ENCODE results near the gene TCIRG1.

Gene TCIRG1

GRCh38 chr11:67996622-67997474 is 42.0 kb upstream of the TCIRG1 start:
- in situ Hi-C loops (cut with MboI; ENCODE audit: low pct_unique_long_range_greater_than_20kb, low sequenced_read_pairs, unreplicated experiment), result no loop called here
- DNase-seq (ENCODE audit: low spot score), result no peak
- no peak for TF ChIP-seq CTCF (IDR thresholded peaks at IDR 0.05; ENCODE audit: extremely low read depth, insufficient read depth, missing control alignments)

- no peak for DNase-seq (ENCODE audit: low spot score)
- TF ChIP-seq CTCF (IDR thresholded peaks at IDR 0.05; ENCODE audit: extremely low read depth, insufficient read depth, missing control alignments), result no peak
- in situ Hi-C loops (cut with MboI; ENCODE audit: low pct_unique_long_range_greater_than_20kb, low sequenced_read_pairs, unreplicated experiment), result no loop called here
These were observed 41.3 kb upstream of the TCIRG1 start for GRCh38 chr11:67997475-67997921.

- TF ChIP-seq CTCF (IDR thresholded peaks at IDR 0.05; ENCODE audit: extremely low read depth, insufficient read depth, missing control alignments), result no peak
- DNase-seq (ENCODE audit: low spot score), result no peak
- in situ Hi-C loops (cut with MboI; ENCODE audit: low pct_unique_long_range_greater_than_20kb, low sequenced_read_pairs, unreplicated experiment), result no loop called here
These were observed 40.4 kb upstream of the TCIRG1 start for GRCh38 chr11:67998150-67999045.

GRCh38 chr11:67999201-67999629 is 39.6 kb upstream of the TCIRG1 start:
- no peak for DNase-seq (ENCODE audit: low spot score)
- in situ Hi-C loops (cut with MboI; ENCODE audit: low pct_unique_long_range_greater_than_20kb, low sequenced_read_pairs, unreplicated experiment), result no loop called here
- no peak for TF ChIP-seq CTCF (IDR thresholded peaks at IDR 0.05; ENCODE audit: extremely low read depth, insufficient read depth, missing control alignments)

- no peak for TF ChIP-seq CTCF (IDR thresholded peaks at IDR 0.05; ENCODE audit: extremely low read depth, insufficient read depth, missing control alignments)
- in situ Hi-C loops (cut with MboI; ENCODE audit: low pct_unique_long_range_greater_than_20kb, low sequenced_read_pairs, unreplicated experiment), result no loop called here
- DNase-seq (ENCODE audit: low spot score), result no peak
These were observed 39.1 kb upstream of the TCIRG1 start for GRCh38 chr11:67999704-68000103.

GRCh38 chr11:68002575-68002937 is 36.3 kb upstream of the TCIRG1 start:
- in situ Hi-C loops (cut with MboI; ENCODE audit: low pct_unique_long_range_greater_than_20kb, low sequenced_read_pairs, unreplicated experiment), result no loop called here
- no peak for TF ChIP-seq CTCF (IDR thresholded peaks at IDR 0.05; ENCODE audit: extremely low read depth, insufficient read depth, missing control alignments)
- no peak for DNase-seq (ENCODE audit: low spot score)

All from GM13977 (cell line).